Measurements from ENCODE around the gene RAB7B. TPM values are rescaled to one million over a fixed set of nuclear protein-coding genes. Genes with fewer than 3 reads are reported as not detected.
A peak's percentile ranks its signal among the peaks of the same experiment; 100 is the strongest.
"Not testable (repeated sequence)": the region's sequence is repeated elsewhere in the genome, so short reads cannot be mapped to it uniquely, and the experiment has no call there.

Gene RAB7B, protein sequence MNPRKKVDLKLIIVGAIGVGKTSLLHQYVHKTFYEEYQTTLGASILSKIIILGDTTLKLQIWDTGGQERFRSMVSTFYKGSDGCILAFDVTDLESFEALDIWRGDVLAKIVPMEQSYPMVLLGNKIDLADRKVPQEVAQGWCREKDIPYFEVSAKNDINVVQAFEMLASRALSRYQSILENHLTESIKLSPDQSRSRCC
- total RNA-seq, result not detected

DNA sequence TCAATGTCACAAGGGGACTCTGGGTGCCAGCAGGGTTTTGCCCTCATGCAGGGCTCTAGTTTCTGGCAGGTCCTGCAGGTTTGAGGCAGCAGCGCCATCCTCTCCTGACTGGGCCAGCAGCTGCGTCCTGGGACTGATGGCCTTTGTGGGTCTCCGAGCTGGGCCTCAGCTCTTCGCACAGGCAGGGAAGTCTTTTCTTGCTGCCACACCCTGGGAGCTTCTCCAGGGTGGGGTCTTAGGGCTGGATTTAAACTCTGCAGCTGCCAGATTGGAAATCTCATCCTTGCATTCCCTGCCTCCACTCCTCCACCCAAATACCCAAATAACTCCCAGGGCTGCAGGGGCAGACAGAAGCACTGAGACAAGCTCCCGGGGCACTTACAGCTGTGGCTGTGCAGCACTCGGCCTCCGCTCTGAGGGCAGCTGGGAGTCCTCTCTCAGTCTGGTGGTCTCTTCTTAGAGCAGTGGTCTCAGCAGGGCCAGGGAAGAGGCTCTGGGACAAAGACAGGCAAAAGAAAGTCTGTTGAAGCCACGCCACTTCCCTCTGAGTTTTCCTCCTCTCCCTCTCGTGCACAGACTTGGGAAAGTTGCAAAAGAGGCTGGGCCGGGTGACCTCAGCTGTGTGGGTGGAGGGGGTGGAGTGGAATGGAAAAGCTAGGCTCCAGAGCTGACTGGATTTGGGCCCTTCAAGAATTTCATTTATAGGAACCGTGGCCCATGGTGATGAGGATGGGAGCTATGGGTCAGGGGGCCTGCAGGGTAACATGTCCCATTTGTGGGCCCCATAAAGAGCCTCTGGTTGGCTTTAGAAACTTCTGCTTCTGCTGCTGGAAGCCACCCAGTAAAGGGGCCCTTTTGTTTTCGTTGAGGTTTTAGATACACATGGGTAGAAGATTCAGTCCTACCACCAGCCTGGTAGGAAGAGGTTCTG, at the start of gene RAB7B:
RAB7B (minus strand) TSS at position 525 of the 931 bp plus-strand sequence. CDS start 9,260 bp downstream, outside the sequence.
- ATAC-seq, result no peak

DNA sequence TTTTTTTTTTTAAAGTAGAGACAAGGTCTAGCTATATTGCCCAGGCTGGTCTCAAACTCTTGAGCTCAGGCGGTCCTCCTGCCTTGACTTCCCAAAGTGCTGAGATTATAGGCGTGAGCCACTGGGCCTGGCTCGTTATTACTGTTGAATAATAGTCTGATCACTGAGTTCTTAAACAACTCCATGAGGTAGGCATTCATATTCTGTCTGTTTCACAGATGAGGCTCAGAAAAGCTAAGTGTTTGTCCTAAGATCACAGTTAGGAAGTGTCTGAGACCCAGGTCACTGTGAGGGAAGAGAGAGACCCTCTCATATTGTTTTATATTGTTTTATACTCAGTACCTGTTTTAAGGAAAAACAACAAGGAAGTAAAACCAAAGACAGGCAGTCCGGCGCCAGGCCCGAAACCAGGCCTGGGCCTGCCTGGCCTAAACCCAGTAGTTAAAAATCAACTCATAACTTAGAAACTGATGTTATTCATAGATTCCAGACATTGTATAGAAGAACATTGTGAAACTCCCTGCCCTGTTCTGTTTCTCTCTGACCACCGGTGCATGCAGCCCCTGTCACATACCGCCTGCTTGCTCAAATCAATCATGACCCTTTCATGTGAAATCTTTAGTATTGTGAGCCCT, 49.2 kb upstream of the RAB7B start:
- peaks cover 19 to 22% of the 10 kb centered on the region in 2 donors for H3K27me3 Mint-ChIP-seq
- H3K36me3 Mint-ChIP-seq; ATAC-seq; DNase-seq (ENCODE audit: low spot score); H3K4me3 Mint-ChIP-seq; H3K9me3 Mint-ChIP-seq: not testable (repeated sequence)
- H3K4me1 Mint-ChIP-seq (ENCODE audit: low read depth in 2 of 2), result peaks cover 14 to 16% of the 10 kb centered on the region in 2 donors
- peak overlapping the region in 1 of 2 donors; percentile 24 for H3K27ac Mint-ChIP-seq

More for the DNA sequence above, at the start of gene RAB7B:
- no peak within 1 kb of the TSS for H3K27ac Mint-ChIP-seq
- H3K4me3 Mint-ChIP-seq, result no peak within 1 kb of the TSS
- peaks cover 4 to 23% of the 10 kb centered on the region in 2 donors for H3K27me3 Mint-ChIP-seq
- H3K9me3 Mint-ChIP-seq, result no peaks in the 10 kb centered on the region
- no peaks in the 10 kb centered on the region for H3K36me3 Mint-ChIP-seq
- peaks cover 3 to 10% of the 10 kb centered on the region in 2 donors for H3K4me1 Mint-ChIP-seq (ENCODE audit: low read depth in 2 of 2)
- DNase-seq (ENCODE audit: low spot score), result no peak

DNA sequence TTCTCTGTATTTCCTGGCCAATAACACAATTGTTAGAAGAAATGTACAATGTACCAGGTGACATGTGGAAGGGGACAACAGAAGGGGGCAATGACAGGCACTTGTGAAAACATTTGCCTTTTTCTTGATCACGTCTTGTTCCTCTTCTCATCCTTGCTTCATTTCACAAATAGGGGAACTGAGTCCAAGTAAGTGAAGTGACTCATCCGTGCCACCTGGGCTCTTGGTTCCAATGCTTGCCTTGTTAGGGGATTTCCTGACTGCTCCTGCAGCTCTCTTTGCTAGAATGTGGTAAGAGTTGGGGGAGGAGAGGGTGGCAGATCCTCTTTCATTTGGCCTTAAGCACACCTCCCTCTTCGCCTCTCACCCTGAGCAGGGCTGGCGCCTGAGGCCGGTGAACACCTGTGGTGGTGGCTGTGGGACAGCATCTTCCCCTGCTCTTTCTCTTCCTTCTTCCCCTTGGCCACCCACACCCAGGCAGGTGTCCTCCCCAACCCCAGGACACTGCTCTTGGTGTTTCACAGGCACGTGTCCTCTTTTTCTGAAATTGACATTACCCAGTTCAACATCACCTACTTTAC, 47.5 kb upstream of the RAB7B start:
- peak overlapping the region; percentile 26 for H3K4me3 Mint-ChIP-seq
- peak; percentile 74 to 76 for ATAC-seq
- DNase-seq (ENCODE audit: low spot score), result peak; percentile 69
- peak overlapping the region; percentile 54 to 58 for H3K27ac Mint-ChIP-seq
- peaks cover 19% of the 10 kb centered on the region in 2 donors for H3K27me3 Mint-ChIP-seq
- no peaks in the 10 kb centered on the region for H3K9me3 Mint-ChIP-seq
- peaks cover 14 to 16% of the 10 kb centered on the region in 2 donors for H3K4me1 Mint-ChIP-seq (ENCODE audit: low read depth in 2 of 2)
- H3K36me3 Mint-ChIP-seq, result no peaks in the 10 kb centered on the region

DNA sequence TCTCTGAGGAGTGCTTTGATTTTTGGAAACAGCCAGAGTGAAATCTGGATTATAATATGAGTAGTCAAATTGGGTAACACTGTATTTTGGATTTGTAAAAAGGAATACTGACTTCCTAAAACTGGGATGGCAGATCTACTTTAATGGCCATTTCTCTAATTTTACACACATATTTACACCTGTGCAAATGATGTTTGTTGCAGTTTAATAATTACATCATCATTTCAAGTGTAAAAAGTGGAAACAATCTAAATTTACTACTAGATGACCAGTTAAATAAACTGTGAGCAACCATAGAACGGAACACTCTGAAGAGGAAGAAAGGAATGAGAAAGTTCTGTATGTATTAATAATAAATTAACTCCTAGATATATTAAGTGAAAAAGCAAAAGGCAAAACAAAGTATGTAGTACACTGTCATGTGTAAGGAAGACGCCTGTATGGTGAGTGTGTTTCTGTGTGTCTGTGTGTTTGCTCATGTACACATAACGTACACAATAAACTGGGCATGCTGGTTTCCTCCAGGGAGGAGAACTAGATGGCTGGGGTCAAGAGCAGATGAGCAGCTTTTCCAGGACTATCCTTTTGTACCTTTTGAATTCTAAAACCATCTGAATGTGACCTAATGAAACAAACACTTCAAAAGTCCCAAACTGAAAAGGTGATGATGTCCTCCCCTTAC, 46.9 kb upstream of the RAB7B start:
- no peaks in the 10 kb centered on the region for H3K36me3 Mint-ChIP-seq
- H3K4me3 Mint-ChIP-seq, result no peak overlapping the region
- no peaks in the 10 kb centered on the region for H3K9me3 Mint-ChIP-seq
- peaks cover 14 to 16% of the 10 kb centered on the region in 2 donors for H3K4me1 Mint-ChIP-seq (ENCODE audit: low read depth in 2 of 2)
- no peak overlapping the region for H3K27ac Mint-ChIP-seq
- no peak for DNase-seq (ENCODE audit: low spot score)
- no peak for ATAC-seq
- peaks cover 19% of the 10 kb centered on the region in 2 donors for H3K27me3 Mint-ChIP-seq

DNA sequence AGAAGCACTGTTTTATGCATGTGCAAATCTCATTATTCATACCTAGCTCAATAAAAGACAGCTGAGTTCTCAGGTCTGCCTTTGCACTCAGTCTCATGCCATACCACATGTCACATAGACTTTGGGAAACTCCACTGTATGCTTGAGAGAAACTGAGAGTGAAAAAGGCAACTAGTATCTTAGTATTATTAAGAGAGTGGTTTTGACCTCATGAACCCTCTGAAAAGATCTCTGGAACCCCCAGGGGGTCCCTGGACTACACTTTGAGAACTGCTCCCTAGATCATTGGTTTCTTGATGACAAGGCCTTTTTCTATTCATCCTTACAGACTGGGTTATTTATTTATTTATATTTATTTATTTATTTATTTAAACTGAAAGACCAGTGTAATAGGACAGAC, 46.1 kb upstream of the RAB7B start:
- H3K27ac Mint-ChIP-seq, result no peak overlapping the region
- peaks cover 14 to 16% of the 10 kb centered on the region in 2 donors for H3K4me1 Mint-ChIP-seq (ENCODE audit: low read depth in 2 of 2)
- no peaks in the 10 kb centered on the region for H3K9me3 Mint-ChIP-seq
- H3K36me3 Mint-ChIP-seq, result no peaks in the 10 kb centered on the region
- H3K4me3 Mint-ChIP-seq, result no peak overlapping the region
- DNase-seq (ENCODE audit: low spot score), result no peak
- ATAC-seq, result peak in 1 of 2 donors; percentile 48
- H3K27me3 Mint-ChIP-seq, result peaks cover 19% of the 10 kb centered on the region in 2 donors

DNA sequence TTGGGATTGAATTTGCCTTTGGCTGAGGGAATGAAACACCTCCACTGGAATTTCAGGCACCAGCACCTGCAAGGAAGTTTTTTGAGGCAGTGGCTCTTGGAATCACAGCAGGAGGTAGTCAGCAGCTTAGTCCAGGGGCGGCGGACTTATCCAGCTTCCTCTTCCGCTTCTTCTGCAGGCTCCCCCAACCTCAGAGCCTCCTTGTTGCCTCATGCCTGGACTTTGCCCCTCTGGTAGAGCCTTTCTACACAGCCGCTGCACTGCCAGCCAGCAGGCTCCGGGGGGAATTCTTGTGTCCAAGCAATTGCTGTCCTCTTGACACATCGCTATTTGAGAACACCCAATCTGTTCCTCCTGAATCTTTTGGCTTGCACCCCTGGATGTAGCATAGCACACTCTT, 45.4 kb upstream of the RAB7B start:
- Mint-ChIP-seq H3K9me3 (no peaks in the 10 kb centered on the region), H3K4me3 (no peak overlapping the region), H3K4me1 (ENCODE audit: low read depth in 2 of 2) (peaks cover 14 to 16% of the 10 kb centered on the region in 2 donors), H3K27me3 (peaks cover 19% of the 10 kb centered on the region in 2 donors), H3K36me3 (no peaks in the 10 kb centered on the region), H3K27ac (peak overlapping the region in 1 of 2 donors; percentile 38)
- ATAC-seq (no peak), DNase-seq (ENCODE audit: low spot score) (no peak)

DNA sequence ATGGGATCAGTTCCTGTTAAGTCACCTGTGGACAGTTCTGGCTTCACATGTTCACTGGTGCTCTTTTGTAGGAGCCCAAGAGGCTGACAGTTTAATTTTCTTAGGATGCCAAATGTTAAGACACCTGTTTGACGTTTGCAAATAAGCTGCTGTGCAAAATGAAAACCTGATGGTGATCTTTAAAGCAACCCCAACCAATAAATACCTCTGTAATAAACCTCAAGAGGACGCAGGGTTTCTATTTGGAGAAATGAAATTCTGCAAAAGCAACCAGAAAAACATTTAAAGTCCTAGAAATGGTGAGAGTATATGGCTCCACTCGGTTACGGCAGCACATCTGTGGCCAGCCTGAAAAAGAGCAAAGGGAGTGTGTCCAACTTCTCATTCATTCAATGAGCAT, 44.1 kb upstream of the RAB7B start:
- Mint-ChIP-seq H3K4me3 (no peak overlapping the region), H3K27me3 (peaks cover 19% of the 10 kb centered on the region in 2 donors), H3K27ac (no peak overlapping the region), H3K9me3 (no peaks in the 10 kb centered on the region), H3K36me3 (no peaks in the 10 kb centered on the region), H3K4me1 (ENCODE audit: low read depth in 2 of 2) (peaks cover 8% of the 10 kb centered on the region in 2 donors)
- no peak for DNase-seq (ENCODE audit: low spot score)
- no peak for ATAC-seq

DNA sequence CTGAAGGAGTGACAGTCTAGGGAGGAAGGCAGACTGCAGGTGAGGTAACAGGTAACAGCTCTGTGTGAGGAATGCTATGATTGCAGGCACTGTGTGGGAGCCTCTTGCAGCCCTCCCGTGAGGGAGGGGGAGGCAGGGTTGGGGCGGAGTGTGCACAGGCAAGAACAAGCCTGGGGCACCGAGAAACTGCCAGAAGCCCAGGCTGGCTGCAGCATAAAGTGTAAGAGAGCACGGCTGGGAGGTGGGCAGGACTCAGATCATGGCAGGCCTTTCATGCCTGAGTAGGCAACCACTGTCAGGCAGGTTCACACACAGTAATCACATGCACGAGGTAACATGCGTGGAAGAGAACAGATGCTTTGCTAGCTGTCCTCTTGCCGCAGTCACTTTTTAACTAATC, 38.4 kb upstream of the RAB7B start:
- DNase-seq (ENCODE audit: low spot score) (no peak), ATAC-seq (peak; percentile 33 to 53)
- Mint-ChIP-seq H3K27ac (no peak overlapping the region), H3K36me3 (no peaks in the 10 kb centered on the region), H3K9me3 (no peaks in the 10 kb centered on the region), H3K27me3 (peaks cover 13 to 16% of the 10 kb centered on the region in 2 donors), H3K4me3 (no peak overlapping the region), H3K4me1 (ENCODE audit: low read depth in 2 of 2) (peaks cover 6% of the 10 kb centered on the region in 2 donors)

DNA sequence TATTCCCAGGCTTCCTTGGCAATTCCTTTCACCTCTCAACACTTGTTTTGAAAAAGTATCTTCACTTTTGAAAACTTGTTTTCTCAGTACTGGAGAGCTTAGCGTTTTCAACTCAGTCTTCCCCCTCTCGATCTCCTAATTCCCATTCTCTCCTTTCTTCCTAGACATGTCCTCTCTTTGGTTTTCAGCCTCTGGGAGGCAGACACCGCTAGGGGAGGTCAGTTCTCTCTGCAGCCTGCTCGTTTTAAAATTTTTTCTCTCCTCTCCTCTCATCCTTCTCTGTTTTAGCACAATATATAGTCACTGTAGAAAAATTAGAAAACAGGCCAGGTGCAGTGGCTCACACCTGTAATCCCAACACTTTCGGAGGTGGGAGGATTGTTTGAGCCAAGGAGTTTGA, 37.1 kb upstream of the RAB7B start:
- no peak for ATAC-seq
- Mint-ChIP-seq H3K4me1 (ENCODE audit: low read depth in 2 of 2) (peaks cover 6% of the 10 kb centered on the region in 2 donors), H3K36me3 (no peaks in the 10 kb centered on the region)

DNA sequence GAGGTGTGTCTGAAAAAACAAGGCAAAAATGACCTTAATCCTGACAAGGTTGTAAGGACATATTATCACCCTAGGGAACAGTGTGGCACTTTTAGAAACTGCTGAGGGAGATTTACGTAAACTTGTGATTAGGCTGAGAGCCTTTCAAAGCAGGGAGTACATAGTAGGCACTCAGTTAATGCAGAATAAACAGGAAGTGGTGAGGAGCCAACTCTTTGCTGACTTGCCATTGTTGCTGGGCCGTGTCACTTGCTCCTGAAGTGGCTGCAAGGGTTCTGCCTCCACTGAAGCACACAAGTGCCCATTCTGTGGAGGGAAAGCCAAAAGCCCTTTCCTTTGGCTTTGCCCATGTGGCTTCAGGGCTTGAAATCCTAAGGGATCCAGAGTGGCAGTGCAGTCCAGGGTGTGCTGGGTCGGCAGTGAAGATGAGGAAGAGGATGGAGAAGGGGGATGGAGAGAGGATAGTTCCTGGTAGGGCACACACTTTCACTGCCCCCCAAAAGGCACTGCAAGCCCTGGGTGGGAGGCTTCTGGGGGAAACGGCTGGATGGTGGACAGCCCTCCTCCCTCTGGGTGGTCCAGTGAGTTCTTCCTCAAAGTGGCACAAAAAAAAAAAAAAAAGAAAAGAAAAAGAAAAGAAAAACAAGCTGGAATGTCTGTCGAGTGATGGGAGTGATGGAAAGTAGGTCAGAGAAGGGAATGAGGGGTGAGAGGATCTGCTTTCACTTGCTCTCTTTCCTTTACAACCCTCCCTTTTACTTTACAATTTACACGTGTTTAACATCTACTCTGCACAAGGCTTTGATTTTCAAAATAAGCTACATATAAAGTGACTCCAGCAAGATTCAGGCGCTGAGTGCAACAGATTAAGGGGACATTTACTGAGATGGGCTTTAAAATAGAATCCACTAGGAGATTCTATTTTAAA, 36.1 kb upstream of the RAB7B start:
- Mint-ChIP-seq H3K27me3 (peaks cover 13 to 25% of the 10 kb centered on the region in 2 donors), H3K9me3 (no peaks in the 10 kb centered on the region), H3K4me3 (peak overlapping the region; percentile 36), H3K36me3 (no peaks in the 10 kb centered on the region), H3K4me1 (ENCODE audit: low read depth in 2 of 2) (peaks cover 6% of the 10 kb centered on the region in 2 donors), H3K27ac (peak overlapping the region in 1 of 2 donors; percentile 34)
- ATAC-seq, result no peak
- DNase-seq (ENCODE audit: low spot score), result no peak

More for the DNA sequence above, 37.1 kb upstream of the RAB7B start:
- Mint-ChIP-seq H3K27ac (no peak overlapping the region), H3K9me3 (no peaks in the 10 kb centered on the region), H3K27me3 (peaks cover 13 to 19% of the 10 kb centered on the region in 2 donors), H3K4me3 (no peak overlapping the region)
- DNase-seq (ENCODE audit: low spot score), result no peak

DNA sequence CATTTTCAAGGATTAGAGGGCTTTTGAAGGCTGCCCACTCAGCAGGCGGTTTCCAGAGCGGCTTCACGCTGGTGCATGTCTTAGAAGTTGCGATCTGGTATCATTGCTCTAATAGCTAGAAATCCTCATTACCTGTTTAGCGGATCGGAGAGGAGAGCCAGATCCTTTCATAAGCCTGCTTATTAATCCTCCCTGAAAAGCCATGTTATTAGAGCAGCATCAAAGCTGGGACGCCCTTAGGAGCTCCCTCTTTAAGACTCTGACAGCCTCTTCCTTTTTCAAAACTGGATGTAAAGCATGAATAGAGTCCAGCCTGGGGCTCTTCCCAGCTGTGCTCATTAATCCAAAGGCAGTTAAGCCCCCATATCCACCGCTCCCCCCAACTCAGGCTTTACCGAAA, 34.4 kb upstream of the RAB7B start:
- H3K4me1 Mint-ChIP-seq (ENCODE audit: low read depth in 2 of 2), result peaks cover 6% of the 10 kb centered on the region in 2 donors
- DNase-seq (ENCODE audit: low spot score), result no peak
- no peak overlapping the region for H3K4me3 Mint-ChIP-seq
- no peak for ATAC-seq
- H3K27ac Mint-ChIP-seq, result no peak overlapping the region
- peaks cover 25 to 26% of the 10 kb centered on the region in 2 donors for H3K27me3 Mint-ChIP-seq
- H3K9me3 Mint-ChIP-seq, result no peaks in the 10 kb centered on the region
- H3K36me3 Mint-ChIP-seq, result no peaks in the 10 kb centered on the region
